Upper lobe of left lung (tissue), 6 donors: ENCODE results near the gene CEP43. TPM values are rescaled to one million over a fixed set of nuclear protein-coding genes. Genes with fewer than 3 reads are reported as not detected.
A peak's percentile ranks its signal among the peaks of the same experiment; 100 is the strongest.

Experiments
- ATAC-seq, 2 donors: fragments of 200-7000 bp; cut with Tn5 transposase; one replicate each; pipeline ENCODE4 v1.9.1; 2022; ENCODE audit warnings: mild to moderate bottlenecking in 2 of 2, moderate library complexity in 2 of 2; ENCODE audit not compliant: low FRiP score in 2 of 2
- DNase-seq, 2 donors: peaks; one replicate each; pipeline ENCODE4 v3.0.0-alpha.2; 2019 to 2020
- H3K27ac ChIP-seq, 4 donors: fragments of 200-600 bp; sonication (generic); one replicate each; pipeline ENCODE4 v1.5.1; 2016 to 2019
- H3K27me3 ChIP-seq, 4 donors: fragments of 200-600 bp; sonication (generic); one replicate each; pipeline ENCODE4 v1.5.1; 2017 to 2019
- H3K36me3 ChIP-seq, 4 donors: fragments of 200-600 bp; sonication (generic); one replicate each; pipeline ENCODE4 v1.5.1; 2016 to 2019
- H3K4me1 ChIP-seq, 4 donors: fragments of 200-600 bp; sonication (generic); one replicate each; pipeline ENCODE4 v1.5.1; 2018 to 2019
- H3K4me3 ChIP-seq, 4 donors: fragments of 200-600 bp; sonication (generic); one replicate each; pipeline ENCODE4 v1.5.1; 2017 to 2019; ENCODE audit warnings: mild to moderate bottlenecking in 2 of 4, moderate library complexity in 1 of 4
- H3K9me3 ChIP-seq, 4 donors: fragments of 200-600 bp; sonication (generic); one replicate each; pipeline ENCODE4 v1.5.1; 2018 to 2019
- EP300 ChIP-seq, 4 donors: sonication (generic); formaldehyde crosslinking; IDR thresholded peaks; one replicate each; pipeline ENCODE4 v1.5.1; 2017; ENCODE audit warnings: antibody characterized with exemption in 4 of 4, control low read depth in 2 of 4
- POLR2A ChIP-seq, 4 donors: fragments of 450-650 bp; IDR thresholded peaks; one replicate each; pipeline ENCODE4 v1.5.1; 2016 to 2017; ENCODE audit warnings: antibody characterized with exemption in 4 of 4, mild to moderate bottlenecking in 2 of 4
- POLR2AphosphoS5 ChIP-seq, 2 donors: sonication (generic); formaldehyde crosslinking; IDR thresholded peaks; one replicate each; pipeline ENCODE4 v1.5.1; 2017; ENCODE audit warnings: antibody characterized with exemption in 2 of 2
- WGBS, 2 donors: methylation state at CpG; one replicate each; pipeline ENCODE4 v1.1.5; 2017 to 2018; 5-methylcytosine and 5-hydroxymethylcytosine counted together
- total RNA-seq, 6 donors: library from RNA; depleted of rRNA in 4 of 6; stranded (reverse); fragments of >200 nt in 4 of 6; gene quantifications; one replicate each; pipeline versions ENCODE4 v1.1.0 to v1.2.1, GENCODE V29; 2016 to 2021
- TF ChIP-seq, protein P1 (sequence below), 6 experiments: fragments of 450-650 bp in 4 of 6; fragments of 200-600 bp in 2 of 6; sonication (generic) in 2 of 6; IDR thresholded peaks; one replicate each; pipeline ENCODE4 v1.5.1; 2016 to 2019; ENCODE audit warnings: antibody characterized with exemption in 6 of 6
- donor health status: DM: no; HTN: no; CAD: no; lungs with moderate emphysema.
- donor health status: DM: no; HTN: yes; CAD: no; lungs with severe emphysema.

The CEP43 gene
- total RNA-seq, 6 donors from 2014 or later = 7.8 to 70.2 (median 14.1) TPM

DNA sequence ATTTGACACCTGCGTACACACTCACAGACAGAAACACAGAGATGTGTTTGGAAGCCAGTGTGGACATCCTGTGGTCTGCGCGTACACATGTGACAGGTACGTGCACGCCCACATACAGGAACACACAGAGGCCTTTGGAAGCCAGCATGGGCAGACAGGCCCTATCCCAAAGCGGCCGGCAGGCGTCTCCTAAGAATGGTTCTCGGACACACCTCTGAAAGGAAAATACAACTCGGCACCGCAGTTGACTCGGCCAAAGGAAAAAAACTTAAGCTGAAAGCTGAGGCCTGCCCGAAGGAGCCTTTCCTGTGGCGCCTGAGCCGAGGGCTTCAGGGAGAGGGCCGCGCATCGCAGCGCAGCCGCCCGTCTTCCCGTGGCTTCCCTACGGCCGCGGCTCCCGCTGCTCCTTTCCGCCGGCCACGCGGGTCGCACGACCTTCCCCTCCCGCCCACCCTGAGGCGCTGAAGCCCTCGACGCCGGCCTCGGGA, 1.4 kb upstream of the CEP43 start:
- TF ChIP-seq, protein P1, sequence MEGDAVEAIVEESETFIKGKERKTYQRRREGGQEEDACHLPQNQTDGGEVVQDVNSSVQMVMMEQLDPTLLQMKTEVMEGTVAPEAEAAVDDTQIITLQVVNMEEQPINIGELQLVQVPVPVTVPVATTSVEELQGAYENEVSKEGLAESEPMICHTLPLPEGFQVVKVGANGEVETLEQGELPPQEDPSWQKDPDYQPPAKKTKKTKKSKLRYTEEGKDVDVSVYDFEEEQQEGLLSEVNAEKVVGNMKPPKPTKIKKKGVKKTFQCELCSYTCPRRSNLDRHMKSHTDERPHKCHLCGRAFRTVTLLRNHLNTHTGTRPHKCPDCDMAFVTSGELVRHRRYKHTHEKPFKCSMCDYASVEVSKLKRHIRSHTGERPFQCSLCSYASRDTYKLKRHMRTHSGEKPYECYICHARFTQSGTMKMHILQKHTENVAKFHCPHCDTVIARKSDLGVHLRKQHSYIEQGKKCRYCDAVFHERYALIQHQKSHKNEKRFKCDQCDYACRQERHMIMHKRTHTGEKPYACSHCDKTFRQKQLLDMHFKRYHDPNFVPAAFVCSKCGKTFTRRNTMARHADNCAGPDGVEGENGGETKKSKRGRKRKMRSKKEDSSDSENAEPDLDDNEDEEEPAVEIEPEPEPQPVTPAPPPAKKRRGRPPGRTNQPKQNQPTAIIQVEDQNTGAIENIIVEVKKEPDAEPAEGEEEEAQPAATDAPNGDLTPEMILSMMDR (IDR thresholded peaks at IDR 0.05) = peak in 4 of 6 experiments; percentile 17 to 54 (median 40)
- TF ChIP-seq POLR2AphosphoS5 (IDR thresholded peaks at IDR 0.05) (no peak), EP300 (IDR thresholded peaks at IDR 0.05) (no peak)
- 4 to 5% methylated on average over 31 to 36 of the region's 38 CpGs for WGBS, 2 donors
- Histone ChIP-seq H3K9me3 (no peaks in the 10 kb centered on the region), H3K36me3 (no peaks in the 10 kb centered on the region), H3K4me1 (peaks cover 7 to 26% (median 15%) of the 10 kb centered on the region in 4 donors), H3K27me3 (no peaks in the 10 kb centered on the region), H3K27ac (peak overlapping the region; percentile 68 to 85 (median 70)), H3K4me3 (peak overlapping the region; percentile 87 to 98 (median 91))
- ATAC-seq = peak; percentile 39 to 75
- DNase-seq = peak in 1 of 2 donors; percentile 71

DNA sequence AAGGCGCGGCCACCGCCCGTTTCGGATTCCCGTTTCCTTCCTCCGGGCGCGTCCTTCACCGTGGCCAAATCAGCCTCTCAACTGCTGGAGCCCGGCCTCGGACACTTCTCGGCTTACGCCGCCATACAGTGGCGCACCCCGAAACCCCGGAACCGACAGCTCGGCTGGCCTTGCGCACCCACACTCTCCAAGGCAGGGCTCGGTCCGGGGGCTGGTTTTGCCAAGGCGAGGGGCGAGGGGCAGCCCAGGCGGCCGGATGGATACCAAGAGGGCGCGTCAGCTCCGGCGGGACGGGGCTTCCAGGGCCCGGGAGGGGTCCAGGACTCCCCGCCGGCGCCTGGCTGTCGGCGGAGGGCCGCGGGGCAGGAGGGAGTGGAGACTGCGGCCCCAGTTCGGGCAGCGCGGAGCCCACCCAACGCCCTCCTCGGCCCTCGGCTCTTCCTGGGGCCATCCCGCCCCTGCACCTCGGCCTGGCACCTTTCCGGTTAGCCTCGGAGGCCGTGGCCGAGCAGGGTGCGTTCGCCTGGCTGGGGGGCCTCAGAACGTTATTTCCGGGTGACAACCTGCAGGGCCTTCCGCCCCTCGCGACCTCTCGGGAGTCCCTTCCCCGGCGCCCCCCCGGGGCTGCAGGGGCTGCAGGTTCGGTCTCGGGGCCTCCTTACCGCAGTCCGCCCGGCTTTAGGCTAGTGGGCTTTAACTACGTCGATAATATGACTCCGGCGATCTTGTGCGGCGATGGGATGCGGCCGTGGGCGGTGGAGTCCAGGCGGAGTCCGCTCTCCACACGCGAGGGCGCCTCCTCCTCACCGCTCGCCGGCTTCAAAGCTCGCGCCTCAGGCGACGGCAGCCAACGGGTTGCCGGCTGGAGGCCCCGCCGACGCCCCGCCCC, 697 bp upstream of the CEP43 start:
- peak; percentile 42 to 86 for DNase-seq
- H3K27me3 ChIP-seq = no peaks in the 10 kb centered on the region
- peaks cover 7 to 26% (median 15%) of the 10 kb centered on the region in 4 donors for H3K4me1 ChIP-seq
- no peaks in the 10 kb centered on the region for H3K9me3 ChIP-seq
- no peaks in the 10 kb centered on the region for H3K36me3 ChIP-seq
- TF ChIP-seq EP300 (IDR thresholded peaks at IDR 0.05) (no peak), POLR2A (IDR thresholded peaks at IDR 0.05) (no peak)
- TF ChIP-seq, protein P1 (IDR thresholded peaks at IDR 0.05) = no peak
- 0 to 2% methylated on average over 31 to 43 of the region's 96 CpGs for WGBS, 2 donors
- H3K27ac ChIP-seq = peak overlapping the region; percentile 68 to 85 (median 70)
- peak overlapping the region; percentile 87 to 98 (median 91) for H3K4me3 ChIP-seq
- peak in 1 of 2 donors; percentile 26 for ATAC-seq

DNA sequence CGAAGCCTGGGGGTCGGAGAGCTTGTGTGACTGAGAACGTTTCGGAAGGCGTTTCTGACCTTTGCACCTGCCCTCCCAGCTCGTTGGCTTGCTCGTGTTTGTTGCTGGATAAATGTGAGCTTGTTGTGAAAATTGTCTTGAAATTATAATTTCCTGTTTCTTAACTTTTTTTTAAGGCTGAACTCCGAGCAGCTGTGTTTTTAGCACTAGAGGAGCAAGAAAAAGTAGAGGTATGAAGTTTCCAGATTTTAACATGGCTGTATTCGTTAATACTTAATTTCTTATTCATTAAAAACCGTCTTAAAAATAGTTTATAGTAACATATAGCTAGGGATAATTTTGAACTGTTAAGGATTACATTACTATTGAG, 672 bp downstream of the CEP43 start:
- DNase-seq (no peak), ATAC-seq (no peak)
- Histone ChIP-seq H3K4me3 (peak overlapping the region; percentile 87 to 98 (median 90)), H3K27me3 (no peaks in the 10 kb centered on the region), H3K36me3 (no peaks in the 10 kb centered on the region), H3K9me3 (no peaks in the 10 kb centered on the region), H3K4me1 (peaks cover 7 to 26% (median 15%) of the 10 kb centered on the region in 4 donors), H3K27ac (peak overlapping the region; percentile 68 to 85 (median 70))
- 3 to 4% methylated on average over 10 of the region's 10 CpGs for WGBS, 2 donors
- TF ChIP-seq, protein P1 (IDR thresholded peaks at IDR 0.05) = no peak
- TF ChIP-seq POLR2AphosphoS5 (IDR thresholded peaks at IDR 0.05) (no peak), EP300 (IDR thresholded peaks at IDR 0.05) (no peak), POLR2A (IDR thresholded peaks at IDR 0.05) (no peak)

DNA sequence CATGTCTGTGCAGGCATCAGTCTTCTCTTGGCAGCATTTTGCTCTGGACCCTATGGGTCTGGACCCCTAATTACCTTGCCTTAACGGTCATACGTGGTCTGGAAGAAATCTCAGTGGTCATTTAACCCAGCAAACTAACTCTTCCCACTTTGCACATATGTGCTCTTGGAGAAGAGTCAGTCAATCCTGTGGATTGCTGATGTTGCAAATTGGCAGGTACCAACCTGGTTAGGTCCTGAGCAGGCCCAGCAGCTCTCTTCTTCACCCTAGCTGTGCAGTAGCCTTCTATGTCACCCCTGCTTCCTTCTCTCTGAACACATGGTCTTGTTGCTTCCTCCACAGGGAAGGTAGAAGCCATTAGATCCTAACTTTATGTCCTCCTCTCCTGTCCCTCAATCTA, 1.6 kb downstream of the CEP43 start:
- H3K9me3 ChIP-seq = no peaks in the 10 kb centered on the region
- 86 to 96% methylated on average over 2 of the region's 2 CpGs for WGBS, 2 donors
- DNase-seq (no peak), ATAC-seq (no peak)
- no peak overlapping the region for H3K27ac ChIP-seq
- no peak overlapping the region for H3K4me3 ChIP-seq
- peaks cover 0 to 2% (median under 1%) of the 10 kb centered on the region in 4 donors for H3K36me3 ChIP-seq
- TF ChIP-seq, protein P1 (IDR thresholded peaks at IDR 0.05) = no peak
- peaks cover 7 to 26% (median 15%) of the 10 kb centered on the region in 4 donors for H3K4me1 ChIP-seq
- no peaks in the 10 kb centered on the region for H3K27me3 ChIP-seq
